Left renal pelvis (tissue), 4 donors: ENCODE results near the gene API5. TPM values are rescaled to one million over a fixed set of nuclear protein-coding genes. Genes with fewer than 3 reads are reported as not detected.

Experiments used
- DNase-seq, 4 donors: peaks; one replicate each; pipeline ENCODE4 v3.0.0-alpha.2; 2013; ENCODE audit warnings: low read depth in 4 of 4, low spot score in 3 of 4
- polyA plus RNA-seq, 4 donors: library from polyadenylated mRNA; unstranded; fragments of 120-200 nt; gene quantifications; one replicate each; pipeline ENCODE4 v1.2.1, GENCODE V29; 2013; ENCODE audit not compliant: insufficient read length in 4 of 4

The API5 gene
- polyA plus RNA-seq, 4 donors = 71.0 to 145 (median 118) TPM

GRCh38 chr11:43358801-43359421 is 47.1 kb downstream of the API5 start, which contains the start of gene TTC17:
TSS of gene TTC17 (plus strand) at chr11:43358920. CDS start at chr11:43358955, 35 bp downstream.
- peak; percentile 75 to 88 (median 82) for DNase-seq

GRCh38 chr11:43359422-43359818 is 47.6 kb downstream of the API5 start:
- peak in 1 of 4 donors; percentile 6 for DNase-seq

- DNase-seq = peak in 1 of 4 donors; percentile 3
These were observed 48.7 kb downstream of the API5 start for GRCh38 chr11:43360361-43361032.

- no peak for DNase-seq
These were observed 54.9 kb downstream of the API5 start for GRCh38 chr11:43366677-43367076.

GRCh38 chr11:43367382-43368178 is 55.8 kb downstream of the API5 start:
- DNase-seq = no peak

- DNase-seq = no peak
These were observed 64.3 kb downstream of the API5 start for GRCh38 chr11:43376065-43376464.

GRCh38 chr11:43376594-43376993 is 64.8 kb downstream of the API5 start:
- DNase-seq = no peak

- no peak for DNase-seq
These were observed 65.6 kb downstream of the API5 start for GRCh38 chr11:43377389-43377788.

GRCh38 chr11:43378897-43379296 is 67.1 kb downstream of the API5 start:
- no peak for DNase-seq

GRCh38 chr11:43381802-43382201 is 70.0 kb downstream of the API5 start:
- DNase-seq = no peak

- DNase-seq = no peak
These were observed 70.8 kb downstream of the API5 start for GRCh38 chr11:43382614-43383013.

- DNase-seq = no peak
These were observed 72.6 kb downstream of the API5 start for GRCh38 chr11:43384393-43384792.

- DNase-seq = no peak
These were observed 80.9 kb downstream of the API5 start for GRCh38 chr11:43392713-43393112.

GRCh38 chr11:43393765-43394355 is 82.1 kb downstream of the API5 start:
- DNase-seq = no peak

Other genes with a start within 250 kb of the API5 start
- 100 to 1,000 TPM; 101 to 167 (median 112) TPM for gene TTC17, start 46.9 kb downstream of the API5 start, polyA plus RNA-seq